Stimulated activated memory B cell treated with anti-CD40 and anti-IgM and Interleukin-4, amounts not matched to agents 10 μg/mL and 1 μg/mL and 100 μg/mL, for 72 hours (primary cell): Measurements from ENCODE around the gene BBS2.
A peak's percentile ranks its signal among the peaks of the same experiment; 100 is the strongest.

Source experiments
- ATAC-seq: fragments of 150-1000 bp; cut with Tn5 transposase; 2 replicates; pipeline ENCODE4 v1.10.0; 2021
- H3K27ac Mint-ChIP-seq: one replicate; pipeline ENCODE4 v1.8.0; 2022; ENCODE audit warnings: mild to moderate bottlenecking, mixed read lengths
- H3K27me3 Mint-ChIP-seq: one replicate; pipeline ENCODE4 v1.8.0; 2022; ENCODE audit warnings: mixed read lengths
- H3K36me3 Mint-ChIP-seq: one replicate; pipeline ENCODE4 v1.8.0; 2022; ENCODE audit warnings: mixed read lengths
- H3K4me1 Mint-ChIP-seq: one replicate; pipeline ENCODE4 v1.8.0; 2022; ENCODE audit warnings: mixed read lengths
- H3K4me3 Mint-ChIP-seq: one replicate; pipeline ENCODE4 v1.8.0; 2022; ENCODE audit warnings: mild to moderate bottlenecking, moderate library complexity, mixed read lengths
- H3K9me3 Mint-ChIP-seq: one replicate; pipeline ENCODE4 v1.8.0; 2022; ENCODE audit warnings: mixed read lengths

The BBS2 gene

GRCh38 chr16:56542039-56542438 is 22.2 kb upstream of the BBS2 start:
- Mint-ChIP-seq H3K36me3 (no peaks in the 10 kb centered on the region), H3K27ac (no peak overlapping the region), H3K27me3 (peaks cover 42% of the 10 kb centered on the region), H3K9me3 (no peaks in the 10 kb centered on the region), H3K4me1 (no peaks in the 10 kb centered on the region), H3K4me3 (no peak overlapping the region)
- no peak for ATAC-seq

DNA sequence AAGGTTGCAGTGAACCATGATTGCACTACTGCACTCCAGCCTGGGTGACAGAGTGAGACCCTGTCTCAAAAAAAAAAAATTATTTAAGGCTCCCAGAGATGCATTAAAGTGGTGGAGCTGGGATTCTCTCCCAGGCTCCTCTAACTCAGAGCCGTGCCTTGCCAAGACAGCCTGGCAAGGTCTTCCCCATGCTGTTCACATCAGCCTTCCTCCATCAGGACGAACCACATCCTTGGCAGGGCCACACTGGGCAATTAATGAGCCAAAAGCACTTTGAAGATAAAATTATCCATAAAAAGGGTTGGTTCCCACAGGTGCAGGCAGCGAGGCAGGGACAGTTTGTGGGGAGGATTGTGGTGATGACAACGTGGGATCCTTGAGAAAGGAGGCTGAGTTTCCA is 19.8 kb upstream of the BBS2 start:
- Mint-ChIP-seq H3K36me3 (no peaks in the 10 kb centered on the region), H3K27ac (no peak overlapping the region), H3K27me3 (peaks cover 42% of the 10 kb centered on the region), H3K4me1 (no peaks in the 10 kb centered on the region), H3K4me3 (no peak overlapping the region), H3K9me3 (no peaks in the 10 kb centered on the region)
- no peak for ATAC-seq

- no peaks in the 10 kb centered on the region for H3K36me3 Mint-ChIP-seq
- H3K4me1 Mint-ChIP-seq: no peaks in the 10 kb centered on the region
- H3K9me3 Mint-ChIP-seq: no peaks in the 10 kb centered on the region
- H3K27me3 Mint-ChIP-seq: peaks cover 36% of the 10 kb centered on the region
- no peak for ATAC-seq
- H3K27ac Mint-ChIP-seq: no peak overlapping the region
- no peak overlapping the region for H3K4me3 Mint-ChIP-seq
Measured at GRCh38 chr16:56538331-56538730, 18.5 kb upstream of the BBS2 start.

GRCh38 chr16:56534847-56535383 is 15.1 kb upstream of the BBS2 start:
- no peak overlapping the region for H3K27ac Mint-ChIP-seq
- H3K36me3 Mint-ChIP-seq: no peaks in the 10 kb centered on the region
- no peak for ATAC-seq
- no peaks in the 10 kb centered on the region for H3K4me1 Mint-ChIP-seq
- no peak overlapping the region for H3K4me3 Mint-ChIP-seq
- peaks cover 14% of the 10 kb centered on the region for H3K27me3 Mint-ChIP-seq
- no peaks in the 10 kb centered on the region for H3K9me3 Mint-ChIP-seq

DNA sequence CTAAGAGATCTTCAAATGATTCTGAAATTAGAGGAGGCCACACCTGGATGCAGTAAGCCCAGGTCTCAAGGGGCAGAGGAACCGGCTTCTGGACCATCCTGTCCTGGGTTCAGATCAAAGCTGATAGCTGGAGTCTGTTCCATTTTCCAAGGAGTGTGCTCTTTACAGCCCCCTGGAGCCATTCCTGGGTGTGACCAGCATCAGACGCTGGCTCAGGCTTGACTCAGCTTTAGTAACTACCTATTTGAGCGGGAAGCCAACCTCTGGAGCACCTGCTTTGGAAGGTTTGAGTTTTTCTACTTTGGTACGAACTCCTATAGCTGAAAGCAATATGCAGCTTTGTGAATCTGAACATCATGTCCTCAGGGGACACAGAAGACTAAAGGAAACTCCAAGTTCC is 12.9 kb upstream of the BBS2 start:
- Mint-ChIP-seq H3K4me3 (no peak overlapping the region), H3K27me3 (peaks cover 2% of the 10 kb centered on the region), H3K9me3 (no peaks in the 10 kb centered on the region), H3K36me3 (no peaks in the 10 kb centered on the region), H3K4me1 (no peaks in the 10 kb centered on the region), H3K27ac (no peak overlapping the region)
- no peak for ATAC-seq

GRCh38 chr16:56530872-56531271 is 11.0 kb upstream of the BBS2 start:
- H3K27ac Mint-ChIP-seq: no peak overlapping the region
- ATAC-seq: no peak
- no peaks in the 10 kb centered on the region for H3K4me1 Mint-ChIP-seq
- H3K9me3 Mint-ChIP-seq: no peaks in the 10 kb centered on the region
- H3K4me3 Mint-ChIP-seq: no peak overlapping the region
- H3K27me3 Mint-ChIP-seq: no peaks in the 10 kb centered on the region
- no peaks in the 10 kb centered on the region for H3K36me3 Mint-ChIP-seq

GRCh38 chr16:56525236-56525635 is 5.4 kb upstream of the BBS2 start:
- Mint-ChIP-seq H3K27ac (no peak overlapping the region), H3K9me3 (no peaks in the 10 kb centered on the region), H3K27me3 (no peaks in the 10 kb centered on the region), H3K36me3 (no peaks in the 10 kb centered on the region), H3K4me1 (peaks cover 7% of the 10 kb centered on the region), H3K4me3 (no peak overlapping the region)
- ATAC-seq: no peak

DNA sequence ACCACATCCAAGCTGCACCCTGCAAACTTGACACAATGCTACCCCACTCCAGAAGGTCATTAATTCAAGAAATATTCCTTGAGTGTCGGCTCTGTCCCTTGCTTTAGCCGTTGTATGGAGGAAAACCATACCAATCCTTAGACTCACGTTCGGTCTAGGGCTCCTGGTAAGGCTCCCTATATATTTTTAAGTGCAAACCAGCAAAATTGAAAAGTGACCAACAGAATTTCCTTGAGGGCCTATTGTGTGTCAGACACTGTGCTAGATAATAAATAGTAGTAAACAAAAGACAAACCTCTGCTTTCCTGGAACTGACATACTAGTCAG is 390 bp upstream of the BBS2 start:
- Mint-ChIP-seq H3K36me3 (no peaks in the 10 kb centered on the region), H3K9me3 (no peaks in the 10 kb centered on the region), H3K27ac (peak overlapping the region; percentile 66), H3K4me1 (peaks cover 24% of the 10 kb centered on the region), H3K27me3 (no peaks in the 10 kb centered on the region), H3K4me3 (peak overlapping the region; percentile 83)
- no peak for ATAC-seq

DNA sequence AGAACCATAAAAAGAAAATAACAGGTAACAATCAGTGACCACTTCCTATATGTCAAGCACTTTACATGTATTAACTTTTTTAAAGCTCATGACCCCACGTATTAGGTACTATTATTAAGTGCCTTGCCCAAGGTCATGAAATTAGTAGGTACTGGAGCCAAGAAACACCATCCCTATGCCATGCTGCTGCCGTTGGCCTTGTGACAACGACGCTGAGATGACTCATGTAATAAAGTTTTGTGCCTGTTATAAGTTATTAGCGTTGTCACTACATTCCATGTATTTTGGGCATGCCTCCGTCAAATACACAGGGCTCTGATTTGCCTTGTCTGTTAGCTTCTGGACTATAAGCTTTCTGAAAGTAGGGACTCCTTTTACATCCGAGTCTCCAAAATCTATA is 1.4 kb downstream of the BBS2 start:
- no peak for ATAC-seq
- Mint-ChIP-seq H3K27ac (no peak overlapping the region), H3K4me1 (peaks cover 33% of the 10 kb centered on the region), H3K36me3 (no peaks in the 10 kb centered on the region), H3K4me3 (peak overlapping the region; percentile 83), H3K27me3 (no peaks in the 10 kb centered on the region), H3K9me3 (no peaks in the 10 kb centered on the region)

GRCh38 chr16:56517206-56517605 is 2.6 kb downstream of the BBS2 start:
- H3K27ac Mint-ChIP-seq: no peak overlapping the region
- H3K27me3 Mint-ChIP-seq: no peaks in the 10 kb centered on the region
- H3K4me1 Mint-ChIP-seq: peaks cover 42% of the 10 kb centered on the region
- no peak overlapping the region for H3K4me3 Mint-ChIP-seq
- peaks cover 12% of the 10 kb centered on the region for H3K36me3 Mint-ChIP-seq
- no peaks in the 10 kb centered on the region for H3K9me3 Mint-ChIP-seq
- no peak for ATAC-seq

DNA sequence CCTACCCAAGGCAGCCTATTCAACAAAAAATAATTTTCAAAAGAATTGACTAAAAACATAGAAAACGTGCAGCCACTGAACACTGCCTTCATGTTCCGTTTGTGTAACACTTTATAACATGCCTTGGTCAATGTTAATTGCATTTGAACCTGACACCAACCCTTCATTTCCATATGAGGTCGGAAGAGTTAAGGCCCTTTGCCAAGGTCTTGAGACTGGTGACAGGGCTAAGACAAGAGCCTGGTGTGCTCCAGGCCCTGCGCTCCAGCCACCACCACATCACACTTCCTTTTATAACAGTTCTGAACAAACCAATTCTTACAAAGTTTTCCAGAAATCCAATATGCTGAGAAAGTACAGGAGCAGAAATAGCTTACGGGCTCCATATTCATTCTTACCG is 4.2 kb downstream of the BBS2 start:
- H3K27me3 Mint-ChIP-seq: no peaks in the 10 kb centered on the region
- H3K27ac Mint-ChIP-seq: no peak overlapping the region
- ATAC-seq: no peak
- peaks cover 39% of the 10 kb centered on the region for H3K4me1 Mint-ChIP-seq
- H3K4me3 Mint-ChIP-seq: no peak overlapping the region
- H3K36me3 Mint-ChIP-seq: peaks cover 15% of the 10 kb centered on the region
- H3K9me3 Mint-ChIP-seq: no peaks in the 10 kb centered on the region

- no peak for ATAC-seq
- Mint-ChIP-seq H3K4me1 (peaks cover 32% of the 10 kb centered on the region), H3K27ac (no peak overlapping the region), H3K36me3 (peaks cover 19% of the 10 kb centered on the region), H3K27me3 (no peaks in the 10 kb centered on the region), H3K4me3 (no peak overlapping the region), H3K9me3 (no peaks in the 10 kb centered on the region)
Measured at GRCh38 chr16:56514845-56515244, 5.0 kb downstream of the BBS2 start.

GRCh38 chr16:56513972-56514371 is 5.9 kb downstream of the BBS2 start:
- H3K27ac Mint-ChIP-seq: peak overlapping the region; percentile 31
- ATAC-seq: no peak
- H3K9me3 Mint-ChIP-seq: no peaks in the 10 kb centered on the region
- H3K27me3 Mint-ChIP-seq: no peaks in the 10 kb centered on the region
- H3K4me1 Mint-ChIP-seq: peaks cover 32% of the 10 kb centered on the region
- peaks cover 19% of the 10 kb centered on the region for H3K36me3 Mint-ChIP-seq
- no peak overlapping the region for H3K4me3 Mint-ChIP-seq

DNA sequence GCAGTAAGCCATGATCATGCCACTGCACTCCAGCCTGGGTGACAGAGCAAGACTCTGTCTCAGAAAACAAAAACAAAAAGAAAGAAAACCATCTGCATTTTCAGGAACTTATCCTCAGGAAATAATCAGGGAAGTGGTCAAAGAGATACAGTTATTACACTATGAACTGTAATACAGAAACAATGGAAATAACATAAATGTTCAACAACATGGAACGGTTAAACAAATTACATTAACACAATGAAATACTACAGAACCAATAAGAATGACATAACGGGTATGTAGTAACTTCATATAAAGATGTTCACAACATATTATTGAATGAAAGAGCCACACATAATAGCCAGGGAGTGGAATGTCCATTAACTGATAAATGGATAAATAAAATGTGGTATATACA is 6.7 kb downstream of the BBS2 start:
- Mint-ChIP-seq H3K36me3 (peaks cover 26% of the 10 kb centered on the region), H3K27ac (no peak overlapping the region)

GRCh38 chr16:56512025-56512424 is 7.8 kb downstream of the BBS2 start:
- ATAC-seq: no peak
- no peaks in the 10 kb centered on the region for H3K9me3 Mint-ChIP-seq
- H3K27ac Mint-ChIP-seq: no peak overlapping the region
- H3K27me3 Mint-ChIP-seq: no peaks in the 10 kb centered on the region
- peaks cover 37% of the 10 kb centered on the region for H3K36me3 Mint-ChIP-seq
- H3K4me3 Mint-ChIP-seq: no peak overlapping the region
- H3K4me1 Mint-ChIP-seq: peaks cover 21% of the 10 kb centered on the region

More for the DNA sequence above, 6.7 kb downstream of the BBS2 start:
- no peaks in the 10 kb centered on the region for H3K9me3 Mint-ChIP-seq
- no peak overlapping the region for H3K4me3 Mint-ChIP-seq
- ATAC-seq: no peak
- no peaks in the 10 kb centered on the region for H3K27me3 Mint-ChIP-seq
- H3K4me1 Mint-ChIP-seq: peaks cover 31% of the 10 kb centered on the region

- Mint-ChIP-seq H3K4me1 (peaks cover 17% of the 10 kb centered on the region), H3K9me3 (no peaks in the 10 kb centered on the region), H3K27ac (no peak overlapping the region), H3K4me3 (no peak overlapping the region), H3K36me3 (peaks cover 46% of the 10 kb centered on the region), H3K27me3 (no peaks in the 10 kb centered on the region)
- ATAC-seq: no peak
Measured at GRCh38 chr16:56510544-56510943, 9.3 kb downstream of the BBS2 start.

DNA sequence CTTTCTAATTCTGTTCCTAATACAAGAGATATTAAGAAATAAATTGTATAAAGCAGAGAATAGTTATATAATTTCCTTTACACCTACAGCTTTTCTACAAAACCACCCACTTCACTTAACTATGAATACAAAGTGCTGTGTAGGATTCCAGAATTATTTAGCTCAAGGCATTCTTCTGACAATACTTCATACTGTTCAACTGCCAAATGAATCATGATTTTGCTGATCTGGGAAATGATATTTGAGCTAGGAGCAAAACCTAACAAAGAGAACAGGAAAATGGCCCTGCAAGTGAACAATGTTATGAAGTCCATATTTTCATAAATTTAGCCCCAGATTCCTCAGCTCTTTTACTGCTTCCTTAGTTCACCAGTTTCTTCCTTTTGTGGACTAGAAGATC is 12.9 kb downstream of the BBS2 start:
- H3K4me3 Mint-ChIP-seq: no peak overlapping the region
- ATAC-seq: no peak
- no peak overlapping the region for H3K27ac Mint-ChIP-seq
- no peaks in the 10 kb centered on the region for H3K27me3 Mint-ChIP-seq
- H3K4me1 Mint-ChIP-seq: no peaks in the 10 kb centered on the region
- no peaks in the 10 kb centered on the region for H3K9me3 Mint-ChIP-seq
- peaks cover 59% of the 10 kb centered on the region for H3K36me3 Mint-ChIP-seq
